Diencephalon (tissue), 1 donor: Measurements from ENCODE around the gene PCDHA7. TPM values are rescaled to one million over a fixed set of nuclear protein-coding genes. Genes with fewer than 3 reads are reported as not detected.

Source experiments
- total RNA-seq: library from RNA; depleted of rRNA; stranded (reverse); fragments of >200 nt; gene quantifications from one replicate; pipeline ENCODE4 v1.2.3, GENCODE V29; 2014

The PCDHA7 gene
- total RNA-seq: 15.2 TPM

DNA sequence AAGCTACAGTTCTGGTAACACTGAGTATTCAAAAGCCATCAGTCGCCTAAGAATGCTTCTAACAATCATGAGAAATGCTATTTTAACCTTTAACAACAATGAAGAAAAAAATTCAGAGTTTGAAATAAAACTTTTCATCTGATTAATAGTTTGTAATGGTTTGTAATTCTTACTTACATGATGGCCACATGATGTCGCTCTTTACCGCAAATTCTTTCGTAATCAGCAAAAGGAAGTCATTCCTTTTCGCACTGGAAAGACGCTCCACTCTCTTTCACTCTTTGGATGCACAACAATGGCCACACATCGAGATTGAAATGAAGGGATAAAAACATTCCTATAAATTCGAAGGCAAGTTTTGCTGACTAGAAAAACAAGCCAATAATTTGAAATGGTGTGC is at the start of gene PCDHA7:
Gene PCDHA7 (plus strand): TSS at position 277 of the 400 bp plus-strand sequence. CDS start 115 bp downstream, at position 392.

GRCh38 chr5:140785905-140786686 is 48.0 kb upstream of the PCDHA7 start, which contains the start of gene PCDHA1:
PCDHA1 (plus strand) TSS chr5:140786140.

GRCh38 chr5:140794595-140795258 is 39.3 kb upstream of the PCDHA7 start, which contains the start of gene PCDHA2:
PCDHA2 (plus strand) TSS chr5:140794852.

DNA sequence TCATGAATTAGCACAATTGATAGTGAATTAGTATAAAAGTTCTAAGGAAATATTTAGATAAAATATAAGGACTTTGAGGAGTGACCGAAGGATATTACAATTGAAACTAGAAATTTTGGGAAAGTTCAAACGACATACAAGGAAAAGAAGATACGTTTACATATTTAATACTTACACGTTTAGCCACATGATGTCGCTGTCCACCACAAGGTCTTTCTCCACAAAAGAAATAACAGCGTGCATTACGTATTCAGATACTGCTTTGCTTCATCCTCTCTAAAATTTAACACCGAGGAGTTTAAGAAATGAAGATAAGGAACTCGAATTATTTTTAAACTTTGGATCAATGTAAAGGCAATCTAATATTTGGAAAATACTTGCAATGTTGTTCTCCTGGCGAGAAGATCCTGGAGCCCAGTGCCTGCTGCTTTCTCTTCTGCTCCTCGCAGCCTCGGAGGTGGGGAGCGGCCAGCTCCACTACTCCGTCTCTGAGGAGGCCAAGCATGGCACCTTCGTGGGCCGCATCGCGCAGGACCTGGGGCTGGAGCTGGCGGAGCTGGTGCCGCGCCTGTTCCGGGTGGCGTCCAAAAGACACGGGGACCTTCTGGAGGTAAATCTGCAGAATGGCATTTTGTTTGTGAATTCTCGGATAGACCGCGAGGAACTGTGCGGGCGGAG is 33.1 kb upstream of the PCDHA7 start, which contains the start of gene PCDHA3:
Gene PCDHA3 (plus strand): TSS at position 242 of the 678 bp plus-strand sequence.

DNA sequence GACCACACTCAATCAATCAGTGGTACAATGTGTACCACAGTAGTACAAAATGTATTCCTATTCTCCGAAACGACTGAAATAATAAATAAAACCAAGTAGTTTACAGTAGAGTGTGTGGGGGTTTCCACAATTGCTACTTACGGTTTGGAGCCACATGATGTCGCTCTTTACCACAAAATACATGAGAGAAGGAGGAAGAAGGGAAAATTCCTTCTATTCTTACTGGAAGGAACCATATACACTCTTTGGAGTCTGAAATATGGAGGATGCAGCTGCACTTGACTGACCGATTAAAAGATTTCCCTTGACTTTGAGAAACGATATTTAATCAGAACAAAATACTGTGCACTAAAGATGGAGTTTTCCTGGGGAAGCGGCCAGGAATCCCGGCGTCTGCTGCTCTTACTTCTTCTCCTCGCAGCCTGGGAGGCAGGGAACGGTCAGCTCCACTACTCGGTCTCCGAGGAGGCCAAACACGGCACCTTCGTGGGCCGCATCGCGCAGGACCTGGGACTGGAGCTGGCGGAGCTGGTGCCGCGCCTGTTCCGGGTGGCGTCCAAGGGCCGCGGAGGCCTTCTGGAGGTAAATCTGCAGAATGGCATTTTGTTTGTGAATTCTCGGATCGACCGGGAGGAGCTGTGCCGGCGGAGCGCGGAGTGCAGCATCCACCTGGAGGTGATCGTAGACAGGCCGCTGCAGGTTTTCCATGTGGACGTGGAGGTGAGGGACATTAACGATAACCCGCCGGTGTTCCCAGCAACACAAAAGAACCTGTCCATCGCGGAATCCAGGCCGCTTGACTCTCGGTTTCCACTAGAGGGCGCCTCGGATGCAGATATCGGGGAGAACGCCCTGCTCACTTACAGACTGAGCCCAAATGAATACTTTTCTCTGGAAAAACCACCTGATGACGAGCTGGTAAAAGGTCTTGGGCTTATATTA is 27.0 kb upstream of the PCDHA7 start, which contains the start of gene PCDHA4:
Gene PCDHA4 (plus strand): TSS at position 235 of the 942 bp plus-strand sequence.

DNA sequence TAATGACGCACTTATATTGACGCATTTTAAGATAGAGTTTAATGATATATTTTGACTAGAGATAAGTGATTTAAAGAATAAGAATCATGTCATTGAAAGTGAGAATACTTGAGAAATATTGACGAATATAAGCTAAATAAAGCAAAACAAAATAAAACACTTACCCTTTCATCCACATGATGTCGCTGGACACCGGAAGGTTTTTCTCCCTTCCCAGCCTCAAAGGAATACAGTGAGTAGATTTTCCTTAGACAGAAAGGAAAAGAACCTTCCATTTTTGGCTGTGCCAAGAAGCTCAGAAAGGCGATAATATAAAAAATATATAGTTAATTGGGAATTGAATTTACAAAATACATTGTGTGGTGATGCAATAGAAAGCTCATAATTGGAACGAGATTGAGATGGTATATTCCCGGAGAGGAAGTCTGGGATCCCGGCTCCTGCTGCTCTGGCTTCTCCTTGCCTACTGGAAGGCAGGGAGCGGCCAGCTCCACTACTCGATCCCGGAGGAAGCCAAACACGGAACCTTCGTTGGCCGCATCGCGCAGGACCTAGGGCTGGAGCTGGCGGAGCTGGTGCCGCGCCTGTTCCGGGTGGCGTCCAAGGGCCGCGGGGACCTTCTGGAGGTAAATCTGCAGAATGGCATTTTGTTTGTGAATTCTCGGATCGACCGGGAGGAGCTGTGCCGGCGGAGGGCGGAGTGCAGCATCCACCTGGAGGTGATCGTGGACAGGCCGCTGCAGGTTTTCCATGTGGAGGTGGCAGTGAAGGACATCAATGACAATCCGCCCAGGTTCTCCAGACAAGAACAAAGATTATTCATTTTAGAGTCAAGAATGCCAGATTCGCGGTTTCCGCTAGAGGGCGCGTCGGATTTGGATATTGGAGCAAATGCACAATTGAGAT is 12.4 kb upstream of the PCDHA7 start, which contains the start of gene PCDHA5:
Gene PCDHA5 (plus strand): TSS at position 239 of the 906 bp plus-strand sequence.

DNA sequence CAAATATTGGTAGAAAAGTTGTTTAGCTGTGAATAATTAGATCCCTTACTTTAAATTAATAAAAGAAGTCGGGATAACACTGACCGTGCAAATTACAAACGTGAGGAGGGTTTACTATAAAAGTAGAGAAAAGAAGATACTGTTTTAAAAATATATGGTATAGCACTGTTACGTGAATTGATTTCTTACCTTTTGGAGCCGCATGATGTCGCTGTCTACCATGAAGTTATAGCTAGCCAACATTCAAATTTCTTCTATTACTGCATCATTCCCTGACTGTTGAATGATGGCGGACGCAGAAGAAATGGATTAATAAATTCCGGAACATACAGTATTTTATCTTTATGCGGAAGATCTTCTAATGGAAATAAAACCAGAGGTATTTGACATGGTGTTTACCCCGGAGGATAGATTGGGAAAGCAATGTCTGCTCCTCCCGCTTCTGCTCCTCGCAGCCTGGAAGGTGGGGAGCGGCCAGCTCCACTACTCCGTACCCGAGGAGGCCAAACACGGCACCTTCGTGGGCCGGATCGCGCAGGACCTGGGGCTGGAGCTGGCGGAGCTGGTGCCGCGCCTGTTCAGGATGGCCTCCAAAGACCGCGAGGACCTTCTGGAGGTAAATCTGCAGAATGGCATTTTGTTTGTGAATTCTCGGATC is 6.2 kb upstream of the PCDHA7 start, which contains the start of gene PCDHA6:
Gene PCDHA6 (plus strand): TSS at position 257 of the 658 bp plus-strand sequence. CDS start 132 bp downstream, at position 389.

GRCh38 chr5:140840978-140841962 is 7.2 kb downstream of the PCDHA7 start, which contains the start of gene PCDHA8:
PCDHA8 (plus strand) TSS chr5:140841187; CDS start chr5:140841322, 135 bp downstream.

GRCh38 chr5:140848139-140849102 is 14.4 kb downstream of the PCDHA7 start, which contains the start of gene PCDHA9:
PCDHA9 (plus strand) TSS chr5:140848382; CDS start chr5:140848496, 114 bp downstream.

DNA sequence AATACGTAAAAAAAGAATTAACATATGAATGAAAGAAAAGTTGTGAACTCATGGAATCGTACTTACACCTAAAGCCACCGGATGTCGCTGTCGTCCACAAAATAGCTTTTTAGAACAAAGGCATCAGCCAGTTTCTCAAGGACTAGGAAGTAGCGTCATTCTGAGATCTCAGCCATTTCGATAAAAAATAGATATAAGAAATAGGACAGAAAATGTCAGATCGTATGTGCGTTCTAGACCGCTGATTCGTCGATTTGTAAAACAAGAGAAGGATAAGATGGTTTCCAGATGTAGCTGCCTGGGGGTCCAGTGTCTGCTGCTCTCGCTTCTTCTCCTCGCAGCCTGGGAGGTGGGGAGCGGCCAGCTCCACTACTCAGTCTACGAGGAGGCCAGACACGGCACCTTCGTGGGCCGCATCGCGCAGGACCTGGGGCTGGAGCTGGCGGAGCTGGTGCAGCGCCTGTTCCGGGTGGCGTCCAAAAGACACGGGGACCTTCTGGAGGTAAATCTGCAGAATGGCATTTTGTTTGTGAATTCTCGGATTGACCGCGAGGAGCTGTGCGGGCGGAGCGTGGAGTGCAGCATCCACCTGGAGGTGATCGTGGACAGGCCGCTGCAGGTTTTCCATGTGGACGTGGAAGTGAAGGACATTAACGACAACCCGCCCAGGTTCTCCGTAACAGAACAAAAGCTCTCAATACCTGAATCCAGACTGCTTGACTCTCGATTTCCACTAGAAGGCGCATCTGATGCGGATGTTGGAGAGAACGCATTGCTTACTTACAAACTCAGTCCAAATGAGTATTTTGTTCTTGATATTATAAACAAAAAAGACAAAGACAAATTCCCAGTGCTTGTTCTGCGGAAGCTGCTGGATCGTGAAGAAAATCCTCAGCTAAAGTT is 22.0 kb downstream of the PCDHA7 start, which contains the start of gene PCDHA10:
Gene PCDHA10 (plus strand): TSS at position 126 of the 903 bp plus-strand sequence. CDS start 152 bp downstream, at position 278.

GRCh38 chr5:140868721-140869554 is 34.9 kb downstream of the PCDHA7 start, which contains the start of gene PCDHA11:
PCDHA11 (plus strand) TSS chr5:140868957; CDS start chr5:140869104, 147 bp downstream.

GRCh38 chr5:140875085-140876065 is 41.3 kb downstream of the PCDHA7 start, which contains the start of gene PCDHA12:
PCDHA12 (plus strand) TSS chr5:140875308; CDS start chr5:140875473, 165 bp downstream.

GRCh38 chr5:140881889-140882590 is 48.0 kb downstream of the PCDHA7 start, which contains the start of gene PCDHA13:
PCDHA13 (plus strand) TSS chr5:140882124; CDS start chr5:140882269, 145 bp downstream.

